IMR-90 (cell line): ENCODE measurements around the gene AMBRA1.

Experiments used
- CEBPB ChIP-seq: IDR thresholded peaks from 2 replicates; pipeline ENCODE4 v1.6.1; 2012; ENCODE audit warnings: low read depth, low read length, improper control_type of control experiment
- POLR2A ChIP-seq: IDR thresholded peaks from 2 replicates; pipeline ENCODE4 v1.6.1; 2012; ENCODE audit warnings: mild to moderate bottlenecking, low read depth, low read length
- RAD21 ChIP-seq: IDR thresholded peaks from 2 replicates; pipeline ENCODE4 v1.6.1; 2012; ENCODE audit warnings: low read length, improper control_type of control experiment
- TF ChIP-seq, protein P1 (sequence below): conservative IDR thresholded peaks from 2 replicates; pipeline ENCODE4 v1.5.1; 2012; ENCODE audit warnings: mild to moderate bottlenecking, low read depth, low read length, improper control_type of control experiment
- TF ChIP-seq, protein P2 (sequence below): fragments of 150-350 bp; IDR thresholded peaks from 2 replicates; pipeline ENCODE4 v1.6.1; 2016; ENCODE audit warnings: low read depth, mild to moderate bottlenecking, low read length, moderate library complexity, borderline replicate concordance

DNA sequence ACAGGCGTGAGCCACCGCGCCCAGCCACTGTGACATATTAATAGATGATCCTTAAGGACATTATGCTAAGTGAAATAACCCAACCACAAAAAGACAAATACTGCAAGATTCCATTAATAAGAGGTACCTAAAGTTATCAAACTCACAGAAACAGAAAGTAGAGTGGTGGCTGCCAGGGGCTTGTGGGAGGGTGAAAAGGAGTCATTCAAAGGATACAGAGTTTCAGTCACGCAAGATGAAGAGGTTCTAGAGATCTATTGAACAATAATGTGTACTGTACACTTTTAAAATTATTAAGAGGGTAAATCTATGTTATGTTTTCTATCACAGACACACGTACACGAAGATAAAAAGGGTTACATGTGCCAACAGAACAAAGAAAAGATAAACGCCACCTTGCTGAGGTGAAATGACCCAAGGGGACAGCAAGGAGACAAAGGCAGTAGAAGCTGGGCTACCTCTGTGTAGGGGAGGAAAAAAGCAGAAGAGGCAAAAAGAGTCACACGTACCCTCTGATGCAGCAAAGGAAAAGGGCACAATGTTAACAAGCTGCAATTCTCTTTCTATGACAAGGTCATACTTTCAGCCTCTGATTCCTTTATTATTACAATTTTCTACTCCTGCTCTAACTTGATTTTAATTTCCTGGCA lies 65.3 kb downstream of the AMBRA1 start:
- TF ChIP-seq, protein P1, sequence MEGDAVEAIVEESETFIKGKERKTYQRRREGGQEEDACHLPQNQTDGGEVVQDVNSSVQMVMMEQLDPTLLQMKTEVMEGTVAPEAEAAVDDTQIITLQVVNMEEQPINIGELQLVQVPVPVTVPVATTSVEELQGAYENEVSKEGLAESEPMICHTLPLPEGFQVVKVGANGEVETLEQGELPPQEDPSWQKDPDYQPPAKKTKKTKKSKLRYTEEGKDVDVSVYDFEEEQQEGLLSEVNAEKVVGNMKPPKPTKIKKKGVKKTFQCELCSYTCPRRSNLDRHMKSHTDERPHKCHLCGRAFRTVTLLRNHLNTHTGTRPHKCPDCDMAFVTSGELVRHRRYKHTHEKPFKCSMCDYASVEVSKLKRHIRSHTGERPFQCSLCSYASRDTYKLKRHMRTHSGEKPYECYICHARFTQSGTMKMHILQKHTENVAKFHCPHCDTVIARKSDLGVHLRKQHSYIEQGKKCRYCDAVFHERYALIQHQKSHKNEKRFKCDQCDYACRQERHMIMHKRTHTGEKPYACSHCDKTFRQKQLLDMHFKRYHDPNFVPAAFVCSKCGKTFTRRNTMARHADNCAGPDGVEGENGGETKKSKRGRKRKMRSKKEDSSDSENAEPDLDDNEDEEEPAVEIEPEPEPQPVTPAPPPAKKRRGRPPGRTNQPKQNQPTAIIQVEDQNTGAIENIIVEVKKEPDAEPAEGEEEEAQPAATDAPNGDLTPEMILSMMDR, result no peak
- no peak for TF ChIP-seq POLR2A
- TF ChIP-seq, protein P2, sequence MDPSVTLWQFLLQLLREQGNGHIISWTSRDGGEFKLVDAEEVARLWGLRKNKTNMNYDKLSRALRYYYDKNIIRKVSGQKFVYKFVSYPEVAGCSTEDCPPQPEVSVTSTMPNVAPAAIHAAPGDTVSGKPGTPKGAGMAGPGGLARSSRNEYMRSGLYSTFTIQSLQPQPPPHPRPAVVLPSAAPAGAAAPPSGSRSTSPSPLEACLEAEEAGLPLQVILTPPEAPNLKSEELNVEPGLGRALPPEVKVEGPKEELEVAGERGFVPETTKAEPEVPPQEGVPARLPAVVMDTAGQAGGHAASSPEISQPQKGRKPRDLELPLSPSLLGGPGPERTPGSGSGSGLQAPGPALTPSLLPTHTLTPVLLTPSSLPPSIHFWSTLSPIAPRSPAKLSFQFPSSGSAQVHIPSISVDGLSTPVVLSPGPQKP, result no peak
- TF ChIP-seq CEBPB, result no peak
- TF ChIP-seq RAD21, result no peak
